GM12872 (cell line): ENCODE measurements around the gene SELENOO.
A peak's percentile ranks its signal among the peaks of the same experiment; 100 is the strongest.

ENCODE experiments used
- CTCF ChIP-seq: IDR thresholded peaks from 3 replicates; pipeline ENCODE4 v1.5.1; 2011; ENCODE audit warnings: low read depth, mild to moderate bottlenecking, low read length, moderate library complexity; ENCODE audit not compliant: insufficient read depth

SELENOO gene

GRCh38 chr22:50221410-50222300, 20.8 kb downstream of the SELENOO start:
- 0 out of 3 replicates have a peak, but pooled peaks have one; percentile 6 for TF ChIP-seq CTCF

DNA sequence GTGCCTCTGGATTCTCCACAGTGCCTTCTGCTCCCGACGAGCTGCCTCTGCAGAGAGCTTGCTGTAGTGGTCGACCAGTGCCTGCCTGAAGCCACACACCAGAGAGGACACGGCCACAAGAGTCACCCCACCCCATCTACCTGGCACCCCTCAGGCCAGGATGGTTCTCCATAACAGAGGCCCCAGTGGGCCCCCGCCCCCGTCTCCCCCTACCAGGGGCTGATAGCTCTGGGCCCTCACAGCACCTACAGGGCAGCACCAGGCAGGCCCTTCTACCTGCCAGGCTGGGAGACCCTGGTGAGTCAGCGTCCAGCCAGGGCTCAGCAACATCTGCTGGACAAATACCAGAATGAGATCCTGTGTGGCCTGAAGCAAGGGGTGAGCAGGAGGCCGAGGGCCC, 21.7 kb downstream of the SELENOO start:
- no peak for TF ChIP-seq CTCF

- TF ChIP-seq CTCF, result no peak
These were observed 23.3 kb downstream of the SELENOO start for GRCh38 chr22:50224071-50224470.

GRCh38 chr22:50225200-50225969, 24.6 kb downstream of the SELENOO start:
- TF ChIP-seq CTCF, result no peak

- TF ChIP-seq CTCF, result no peak
These were observed 25.5 kb downstream of the SELENOO start for GRCh38 chr22:50226063-50226874.

GRCh38 chr22:50226875-50227165, 26.0 kb downstream of the SELENOO start:
- TF ChIP-seq CTCF, result no peak
